NOMO-1 treated with dmso at 0.1 percent for 144 hours (cell line): ENCODE data around the gene LRCH2.
"Not testable (repeated sequence)": the region's sequence is repeated elsewhere in the genome, so short reads cannot be mapped to it uniquely, and the experiment has no call there.

Experiments used
- DNase-seq: peaks from one replicate; lab custom pipeline; 2025; ENCODE audit not compliant: unreplicated experiment; lab: John Stamatoyannopoulos, UW

Gene LRCH2

GRCh38 chrX:115233497-115234455, at the start of gene LRCH2:
Gene LRCH2, minus strand, starts transcription at chrX:115234096. Its CDS starts 55 bp downstream, at chrX:115234041.
- DNase-seq: no peak

GRCh38 chrX:115269051-115269683, 35.3 kb upstream of the LRCH2 start:
- DNase-seq: no peak

- DNase-seq: no peak
Measured at GRCh38 chrX:115268421-115268820, 34.5 kb upstream of the LRCH2 start.

- DNase-seq: no peak
Measured at GRCh38 chrX:115266300-115266699, 32.4 kb upstream of the LRCH2 start.

- DNase-seq: no peak
Measured at GRCh38 chrX:115264009-115264408, 30.1 kb upstream of the LRCH2 start.

- no peak for DNase-seq
Measured at GRCh38 chrX:115261148-115261547, 27.3 kb upstream of the LRCH2 start.

- no peak for DNase-seq
Measured at GRCh38 chrX:115260330-115260729, 26.4 kb upstream of the LRCH2 start.

- DNase-seq: no peak
Measured at GRCh38 chrX:115259238-115259875, 25.5 kb upstream of the LRCH2 start.

- no peak for DNase-seq
Measured at GRCh38 chrX:115257711-115258110, 23.8 kb upstream of the LRCH2 start.

GRCh38 chrX:115255003-115255402, 21.1 kb upstream of the LRCH2 start:
- no peak for DNase-seq

GRCh38 chrX:115251458-115252233, 17.8 kb upstream of the LRCH2 start:
- DNase-seq: no peak

- no peak for DNase-seq
Measured at GRCh38 chrX:115237056-115237455, 3.2 kb upstream of the LRCH2 start.

- no peak for DNase-seq
Measured at GRCh38 chrX:115236560-115236959, 2.7 kb upstream of the LRCH2 start.

GRCh38 chrX:115234461-115234860, 565 bp upstream of the LRCH2 start:
- DNase-seq: no peak

GRCh38 chrX:115232933-115233496, 881 bp downstream of the LRCH2 start:
- no peak for DNase-seq

GRCh38 chrX:115229337-115230003, 4.4 kb downstream of the LRCH2 start:
- no peak for DNase-seq

- no peak for DNase-seq
Measured at GRCh38 chrX:115226929-115227328, 7.0 kb downstream of the LRCH2 start.

GRCh38 chrX:115217346-115217745, 16.6 kb downstream of the LRCH2 start:
- DNase-seq: not testable (repeated sequence)

GRCh38 chrX:115214605-115215004, 19.3 kb downstream of the LRCH2 start:
- DNase-seq: no peak

- no peak for DNase-seq
Measured at GRCh38 chrX:115214151-115214550, 19.7 kb downstream of the LRCH2 start.
